ENCODE results near the gene RIOX2.

RIOX2 gene

DNA sequence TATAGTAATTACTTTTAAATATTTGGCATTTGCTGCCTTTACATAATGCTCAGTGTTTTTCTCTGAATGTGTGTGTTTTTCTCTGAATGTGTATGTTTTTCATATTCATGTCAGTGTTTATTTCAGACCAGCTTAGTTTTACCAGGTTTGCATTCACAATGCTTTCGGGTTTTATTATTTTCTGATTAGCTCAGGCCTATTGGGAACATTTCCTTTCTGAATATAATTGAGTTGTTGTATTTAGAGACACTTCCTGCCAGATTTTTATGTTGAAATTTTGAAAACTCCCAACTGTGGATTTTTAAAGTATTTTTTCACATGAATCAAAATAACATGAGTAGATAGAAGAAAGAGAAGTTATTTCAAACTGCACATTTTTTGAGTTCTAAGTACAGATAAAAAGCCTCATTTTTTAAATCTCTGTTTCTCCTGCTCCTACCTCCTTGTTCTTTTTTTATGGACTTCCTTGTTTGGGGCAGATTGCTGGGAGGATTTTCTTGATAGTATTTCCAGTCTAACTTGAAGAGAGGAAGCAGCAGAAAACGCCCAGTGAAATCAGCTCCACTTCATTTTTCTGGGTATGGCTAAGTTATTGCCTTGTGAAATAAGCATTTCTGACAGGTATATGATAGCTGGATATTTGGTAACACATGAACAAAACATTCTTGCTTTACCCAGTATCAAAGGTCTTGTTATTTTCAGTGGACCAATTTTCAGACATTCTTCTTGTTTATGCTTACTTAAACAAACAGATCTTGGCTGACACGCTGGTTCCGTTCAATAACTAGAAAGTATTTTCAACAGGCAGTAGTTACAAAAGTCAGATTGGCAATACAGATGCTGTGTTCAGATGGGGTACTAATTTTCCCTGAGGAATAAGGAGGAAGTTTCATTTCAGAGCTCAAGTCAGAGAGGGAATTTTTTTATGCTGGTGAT lies 70.7 kb downstream of the RIOX2 start:
- no peak for DNase-seq

DNA sequence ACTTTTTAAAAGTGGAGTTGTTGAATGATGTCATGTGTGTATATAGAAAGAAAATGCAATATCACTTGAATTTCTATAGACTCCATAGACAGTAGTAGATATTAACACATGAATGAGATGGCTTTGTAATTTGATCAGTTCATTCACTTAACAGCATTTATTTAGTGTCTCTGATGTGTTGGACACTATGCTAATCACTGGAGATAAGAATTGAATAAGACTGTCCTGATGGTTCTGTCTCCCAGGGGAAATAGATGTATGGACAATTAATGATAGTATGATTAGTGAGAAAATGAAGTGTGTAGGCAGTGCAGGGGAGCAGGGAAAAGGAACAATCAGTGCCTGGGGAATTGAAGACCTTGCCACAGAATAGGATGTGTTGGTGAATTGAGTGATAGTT lies 72.9 kb downstream of the RIOX2 start:
- DNase-seq: no peak

DNA sequence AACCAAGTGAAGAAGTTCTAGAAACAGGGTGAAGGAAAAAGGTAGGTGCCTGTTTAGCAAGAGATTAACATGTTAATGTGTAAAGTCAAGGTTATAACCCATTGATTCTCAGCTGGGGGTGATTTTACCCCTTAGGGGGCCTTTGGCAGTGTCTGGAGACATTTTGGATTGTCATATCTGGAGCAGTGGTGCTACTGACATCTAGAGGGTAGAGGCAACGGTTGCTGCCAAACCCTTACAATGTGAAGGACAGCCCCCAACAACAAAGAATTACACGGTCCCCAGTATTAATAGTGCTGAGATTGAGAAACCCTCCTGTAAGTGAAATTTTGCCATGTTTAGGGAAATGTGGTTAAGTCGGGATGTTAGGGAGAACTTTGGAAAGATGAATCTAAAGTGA lies 75.7 kb downstream of the RIOX2 start:
- DNase-seq: no peak

DNA sequence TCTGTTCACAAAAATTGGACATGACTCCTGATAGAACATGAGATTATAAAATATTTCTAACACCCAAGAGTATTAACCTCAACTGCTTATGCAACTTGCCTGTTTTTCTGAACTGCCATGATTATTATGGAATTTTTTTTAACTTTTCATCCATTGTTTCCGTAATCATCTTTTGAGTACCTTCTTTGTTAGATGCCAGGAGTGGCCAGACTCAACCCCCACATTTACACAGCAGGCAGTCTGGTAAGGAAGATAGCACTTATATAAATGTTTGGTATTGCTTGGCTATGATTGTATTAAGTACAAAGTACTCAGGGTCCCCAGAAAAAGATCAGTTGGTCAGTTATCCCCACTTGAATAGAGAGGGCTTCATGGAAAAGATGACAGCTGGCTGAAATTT lies 76.1 kb downstream of the RIOX2 start:
- no peak for DNase-seq

DNA sequence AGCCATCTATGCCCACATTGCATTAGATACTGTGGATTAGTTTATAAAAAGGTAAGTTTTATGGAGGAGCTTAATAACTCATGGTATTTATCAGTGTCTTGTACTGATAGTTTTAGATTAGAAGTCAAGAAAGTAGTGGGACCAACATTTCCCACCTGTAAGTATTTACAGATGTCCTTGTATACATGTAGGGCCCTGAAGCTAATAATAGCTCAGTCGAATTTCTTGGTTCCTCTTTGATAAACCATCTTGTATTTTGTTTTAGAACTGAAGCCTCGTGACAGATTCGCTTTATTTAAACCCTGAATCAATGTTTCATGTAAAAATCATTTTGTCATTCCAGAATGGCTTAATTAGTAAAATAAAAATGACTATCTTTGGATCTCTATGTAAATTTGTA lies 77.0 kb downstream of the RIOX2 start:
- DNase-seq: no peak

DNA sequence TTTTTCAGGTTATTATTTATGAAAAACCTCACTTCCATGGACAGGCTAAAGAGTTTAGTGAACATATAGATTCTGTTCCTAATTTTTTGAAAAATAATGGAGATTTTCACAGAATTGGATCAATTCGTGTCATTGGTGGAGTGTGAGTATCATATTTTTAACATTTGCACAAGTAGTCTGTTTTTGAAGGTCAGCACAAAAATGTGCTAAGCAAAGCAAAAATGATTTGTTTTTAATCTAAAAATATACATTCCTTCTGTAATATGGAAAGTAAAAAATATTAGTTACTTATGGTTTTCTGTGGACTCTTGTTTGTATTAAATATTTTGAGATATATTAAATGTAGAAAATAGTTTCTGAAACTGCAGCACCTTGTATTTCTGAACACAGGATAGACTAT lies 79.4 kb downstream of the RIOX2 start:
- DNase-seq: no peak

All from activated T-cell treated with anti-CD3 and anti-CD28 coated beads, Interleukin-2, amount 50 U/mL, for 1 hour (primary cell).